Choroid plexus epithelial cell (primary cell): ENCODE results near the gene TTC9C.

ENCODE experiments used
- DNase-seq: peaks from one replicate; pipeline ENCODE4 v3.0.0-alpha.2; 2010; ENCODE audit warnings: low read depth
- H3K4me3 ChIP-seq: 2 replicates; pipeline ENCODE4 v1.5.1; 2011; ENCODE audit warnings: low read depth, mild to moderate bottlenecking, control low read depth, low read length, moderate library complexity
- TF ChIP-seq, protein P1 (sequence below): conservative IDR thresholded peaks from 2 replicates; pipeline ENCODE4 v1.5.1; 2011; ENCODE audit warnings: low read depth, mild to moderate bottlenecking, control low read depth, inconsistent platforms, low read length, moderate library complexity

Gene TTC9C

DNA sequence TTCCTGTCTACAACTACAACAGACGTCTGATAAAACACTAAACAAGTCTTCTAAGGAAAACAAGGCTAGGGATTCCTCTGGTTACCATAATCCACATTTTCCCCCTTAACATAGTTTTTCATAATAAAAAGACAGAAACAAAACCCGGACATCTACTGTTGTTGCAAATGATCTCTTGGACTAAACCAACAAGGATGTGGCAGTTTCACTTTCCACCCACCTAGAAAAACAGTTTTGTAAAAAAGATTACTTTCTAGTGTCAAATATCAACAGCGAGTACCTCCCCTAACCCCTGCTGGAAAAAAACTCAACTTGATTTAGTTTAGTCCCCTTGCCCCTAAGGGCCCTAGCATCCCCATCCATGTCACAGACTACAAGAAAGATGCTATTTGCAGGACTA, 15.4 kb upstream of the TTC9C start:
- no peak for DNase-seq
- TF ChIP-seq, protein P1, sequence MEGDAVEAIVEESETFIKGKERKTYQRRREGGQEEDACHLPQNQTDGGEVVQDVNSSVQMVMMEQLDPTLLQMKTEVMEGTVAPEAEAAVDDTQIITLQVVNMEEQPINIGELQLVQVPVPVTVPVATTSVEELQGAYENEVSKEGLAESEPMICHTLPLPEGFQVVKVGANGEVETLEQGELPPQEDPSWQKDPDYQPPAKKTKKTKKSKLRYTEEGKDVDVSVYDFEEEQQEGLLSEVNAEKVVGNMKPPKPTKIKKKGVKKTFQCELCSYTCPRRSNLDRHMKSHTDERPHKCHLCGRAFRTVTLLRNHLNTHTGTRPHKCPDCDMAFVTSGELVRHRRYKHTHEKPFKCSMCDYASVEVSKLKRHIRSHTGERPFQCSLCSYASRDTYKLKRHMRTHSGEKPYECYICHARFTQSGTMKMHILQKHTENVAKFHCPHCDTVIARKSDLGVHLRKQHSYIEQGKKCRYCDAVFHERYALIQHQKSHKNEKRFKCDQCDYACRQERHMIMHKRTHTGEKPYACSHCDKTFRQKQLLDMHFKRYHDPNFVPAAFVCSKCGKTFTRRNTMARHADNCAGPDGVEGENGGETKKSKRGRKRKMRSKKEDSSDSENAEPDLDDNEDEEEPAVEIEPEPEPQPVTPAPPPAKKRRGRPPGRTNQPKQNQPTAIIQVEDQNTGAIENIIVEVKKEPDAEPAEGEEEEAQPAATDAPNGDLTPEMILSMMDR, result no peak
- H3K4me3 ChIP-seq, result no peak overlapping the region

DNA sequence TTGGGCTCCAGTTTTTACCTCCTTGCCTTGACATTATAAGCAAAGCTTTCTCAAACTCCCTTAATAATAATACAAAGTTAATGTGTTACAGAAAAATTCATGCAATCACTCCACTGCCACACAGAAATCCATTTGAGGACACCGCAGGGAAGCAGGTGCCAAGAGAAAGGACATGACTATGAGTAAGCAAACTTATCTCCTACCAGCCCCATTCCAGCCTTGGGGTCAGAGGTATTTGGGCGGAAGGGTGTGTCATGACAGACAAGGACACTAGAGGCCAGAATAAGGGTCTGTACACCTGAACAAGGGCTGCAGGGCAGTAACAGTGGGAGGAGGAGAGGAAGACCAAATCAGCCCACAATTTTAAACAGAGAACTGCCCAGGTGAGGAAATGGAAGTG, 14.9 kb upstream of the TTC9C start:
- TF ChIP-seq, protein P1, result no peak
- no peak overlapping the region for H3K4me3 ChIP-seq
- DNase-seq, result no peak

DNA sequence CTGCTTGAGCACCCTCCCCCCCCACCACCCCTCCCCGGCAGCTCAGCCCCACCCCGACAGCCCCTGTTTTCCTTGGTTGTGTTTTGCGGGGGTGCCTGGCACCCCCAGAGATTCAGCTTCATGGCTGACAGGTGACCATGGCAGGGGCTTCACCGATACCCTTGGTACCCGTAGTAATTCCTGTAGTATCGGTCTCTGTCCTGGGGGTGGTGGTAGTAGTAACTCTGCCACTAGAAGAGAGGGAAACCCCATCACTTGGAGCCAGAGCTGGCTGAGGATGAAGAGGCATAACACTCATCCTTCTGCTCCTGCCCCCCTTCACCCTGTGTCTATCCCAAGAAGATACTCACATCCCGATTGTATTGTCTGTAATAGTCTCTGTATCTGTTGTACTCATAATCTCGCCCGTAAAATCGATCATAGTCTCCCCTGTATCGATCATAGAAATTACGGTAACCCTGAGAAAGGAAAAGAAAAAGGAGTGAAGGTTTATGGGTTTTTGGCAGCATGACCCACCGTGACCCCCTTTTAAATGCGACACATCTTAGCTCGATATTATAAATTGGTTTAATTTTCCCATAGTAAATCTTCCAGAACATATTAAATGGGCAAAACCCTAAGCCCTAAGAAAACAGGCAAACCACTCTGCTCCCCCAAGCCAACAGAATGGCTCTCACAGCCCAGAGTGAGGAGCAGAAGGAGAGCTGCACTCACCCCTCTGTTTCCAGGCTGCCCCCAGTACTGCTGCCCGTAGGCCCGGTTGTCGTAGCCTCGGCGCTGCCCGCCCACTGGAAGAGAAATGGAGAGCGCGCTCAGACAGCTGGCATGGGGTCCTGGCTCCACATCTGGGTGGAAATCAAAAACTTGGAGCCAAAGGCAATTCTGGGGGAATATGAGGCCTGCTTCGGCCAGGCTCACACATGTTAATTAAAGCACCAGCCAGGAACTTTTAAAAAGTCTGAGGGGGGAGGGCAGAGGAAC, 12.8 kb upstream of the TTC9C start:
- DNase-seq, result no peak
- TF ChIP-seq, protein P1, result no peak
- no peak overlapping the region for H3K4me3 ChIP-seq

DNA sequence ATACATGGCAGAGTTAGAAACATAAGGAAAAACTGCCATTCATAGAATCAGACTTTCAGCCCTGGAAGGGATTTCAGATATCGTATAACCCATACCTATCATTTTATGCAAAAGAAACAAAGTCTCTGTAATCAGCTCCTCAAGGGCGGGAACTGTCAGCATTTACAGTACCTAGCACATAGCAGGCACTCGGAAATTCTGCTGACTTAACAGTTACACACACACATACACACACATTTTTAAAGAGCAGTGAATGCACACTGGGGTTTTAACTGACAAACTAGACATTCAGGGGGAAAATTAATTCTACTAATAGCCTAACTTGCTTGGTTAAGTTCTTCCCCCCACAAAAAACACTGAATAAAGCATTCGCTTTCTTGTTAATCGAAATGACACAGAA, 12.1 kb upstream of the TTC9C start:
- H3K4me3 ChIP-seq, result no peak overlapping the region
- TF ChIP-seq, protein P1, result no peak
- no peak for DNase-seq

DNA sequence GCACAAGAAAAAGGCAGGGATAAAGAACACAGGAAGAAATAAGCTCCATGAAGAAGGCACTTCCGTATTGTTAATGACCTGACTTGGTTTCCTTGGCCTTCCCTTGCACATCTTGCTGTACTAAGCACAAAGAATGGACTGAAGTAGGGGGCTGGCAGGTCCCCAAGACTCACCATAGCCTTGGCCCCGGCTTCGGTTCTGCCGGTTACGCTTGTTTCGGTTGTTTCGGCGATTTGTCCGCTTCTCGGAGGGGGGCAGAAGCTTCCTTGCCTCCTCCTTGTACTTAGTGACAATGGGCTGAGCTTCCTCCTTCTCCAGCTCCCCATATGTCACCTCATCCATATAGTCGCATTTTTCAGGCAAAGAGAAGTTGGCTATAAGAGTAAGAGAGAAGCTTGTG, 11.5 kb upstream of the TTC9C start:
- no peak for DNase-seq
- no peak overlapping the region for H3K4me3 ChIP-seq
- TF ChIP-seq, protein P1, result no peak

DNA sequence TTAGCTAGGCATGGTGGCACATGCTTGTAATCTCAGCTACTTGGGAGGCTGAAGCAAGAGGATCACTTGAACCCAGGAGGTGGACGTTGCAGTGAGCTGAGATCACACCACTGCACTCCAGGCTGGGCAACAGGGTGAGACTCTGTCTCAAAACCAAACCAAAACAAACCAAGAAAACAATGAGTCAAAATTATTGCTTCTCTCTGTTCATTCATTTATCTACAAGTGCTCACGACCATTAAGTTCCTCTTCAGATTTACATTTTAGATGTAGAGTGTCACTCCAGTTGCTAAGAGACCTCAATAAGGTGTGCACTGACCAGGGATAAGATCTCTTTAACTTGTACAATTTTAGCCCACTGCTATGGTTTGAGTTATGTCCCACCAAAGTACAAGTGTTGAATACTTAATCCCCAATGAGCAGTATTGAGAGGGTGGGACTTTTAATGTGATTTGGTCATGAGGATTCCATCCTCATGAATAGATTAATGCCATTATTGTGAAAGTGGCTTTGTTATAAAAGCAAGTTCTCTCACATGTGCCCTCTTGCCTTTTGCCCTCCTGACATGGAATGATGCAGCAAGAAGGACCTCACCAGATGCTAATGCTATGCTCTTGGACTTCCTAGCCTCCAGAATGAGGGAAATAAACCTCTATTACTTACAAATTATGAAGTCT, 8.8 kb upstream of the TTC9C start:
- H3K4me3 ChIP-seq, result no peak overlapping the region
- TF ChIP-seq, protein P1, result no peak
- no peak for DNase-seq
